NCI-H1436 (cell line): Measurements from ENCODE around the gene GPAT3.

Experiments
- DNase-seq: peaks from one replicate; lab custom pipeline; 2025; lab: John Stamatoyannopoulos, UW

GPAT3 gene

GRCh38 chr4:83644677-83645659 is 109.1 kb downstream of the GPAT3 start:
- DNase-seq: peak; percentile 58

GRCh38 chr4:83646538-83647239 is 110.8 kb downstream of the GPAT3 start:
- no peak for DNase-seq

- no peak for DNase-seq
Measured at GRCh38 chr4:83651846-83652245, 115.9 kb downstream of the GPAT3 start.
